NCI-H446 (cell line): Measurements from ENCODE around the gene ME3.

Source experiments
- DNase-seq, 2 experiments: peaks; one replicate each; lab custom pipeline; 2025; lab: John Stamatoyannopoulos, UW

Gene ME3

GRCh38 chr11:86692746-86693145 lies 20.3 kb upstream of the ME3 start:
- DNase-seq = no peak

GRCh38 chr11:86692317-86692716 lies 19.9 kb upstream of the ME3 start:
- DNase-seq = no peak

GRCh38 chr11:86688398-86689179 lies 16.2 kb upstream of the ME3 start:
- no peak for DNase-seq

- no peak for DNase-seq
Observed at GRCh38 chr11:86687185-86687778, 14.9 kb upstream of the ME3 start.

- DNase-seq = no peak
Observed at GRCh38 chr11:86686531-86686930, 14.1 kb upstream of the ME3 start.

- no peak for DNase-seq
Observed at GRCh38 chr11:86681483-86681756, 9.0 kb upstream of the ME3 start.

- DNase-seq = no peak
Observed at GRCh38 chr11:86680716-86681482, 8.5 kb upstream of the ME3 start.

GRCh38 chr11:86678823-86679222 lies 6.4 kb upstream of the ME3 start:
- no peak for DNase-seq

- DNase-seq = no peak
Observed at GRCh38 chr11:86678296-86678695, 5.9 kb upstream of the ME3 start.

- no peak for DNase-seq
Observed at GRCh38 chr11:86676533-86677154, 4.2 kb upstream of the ME3 start.

- no peak for DNase-seq
Observed at GRCh38 chr11:86676010-86676409, 3.6 kb upstream of the ME3 start.

GRCh38 chr11:86675017-86675416 lies 2.6 kb upstream of the ME3 start:
- no peak for DNase-seq

- DNase-seq = no peak
Observed at GRCh38 chr11:86673872-86674750, 1.7 kb upstream of the ME3 start.

GRCh38 chr11:86673055-86673843 lies 833 bp upstream of the ME3 start:
- no peak for DNase-seq

GRCh38 chr11:86671531-86672006 lies 847 bp downstream of the ME3 start:
- no peak for DNase-seq

- DNase-seq = no peak
Observed at GRCh38 chr11:86670911-86671310, 1.5 kb downstream of the ME3 start.

- no peak for DNase-seq
Observed at GRCh38 chr11:86670181-86670580, 2.2 kb downstream of the ME3 start.

GRCh38 chr11:86669424-86669823 lies 3.0 kb downstream of the ME3 start:
- DNase-seq = no peak

- no peak for DNase-seq
Observed at GRCh38 chr11:86668929-86669328, 3.5 kb downstream of the ME3 start.

GRCh38 chr11:86666193-86666592 lies 6.2 kb downstream of the ME3 start:
- DNase-seq = no peak

GRCh38 chr11:86664930-86665329 lies 7.5 kb downstream of the ME3 start:
- no peak for DNase-seq
